Lower leg skin (tissue), 4 donors: ENCODE measurements around the gene TM2D3. TPM values are rescaled to one million over a fixed set of nuclear protein-coding genes. Genes with fewer than 3 reads are reported as not detected.
A peak's percentile ranks its signal among the peaks of the same experiment; 100 is the strongest.

ENCODE experiments used
- DNase-seq, 2 donors: peaks; one replicate each; pipeline ENCODE4 v3.0.0-alpha.2; 2019; ENCODE audit warnings: low spot score in 2 of 2
- H3K4me3 ChIP-seq: fragments of 200-600 bp; sonication (generic); 2 replicates; pipeline ENCODE4 v1.5.1; 2017; ENCODE audit warnings: mild to moderate bottlenecking, low read depth; ENCODE audit not compliant: poor library complexity, severe bottlenecking
- CTCF ChIP-seq, 3 donors: fragments of 450-650 bp; IDR thresholded peaks; one replicate each; pipeline ENCODE4 v1.5.1; 2016; ENCODE audit warnings: antibody characterized with exemption in 3 of 3, mild to moderate bottlenecking in 3 of 3, moderate library complexity in 2 of 3
- POLR2A ChIP-seq, 2 donors: fragments of 450-650 bp; IDR thresholded peaks; one replicate each; pipeline ENCODE4 v1.6.1; 2016 to 2017; ENCODE audit warnings: antibody characterized with exemption in 2 of 2, mild to moderate bottlenecking in 1 of 2, moderate library complexity in 1 of 2
- WGBS, 2 donors: methylation state at CpG; one replicate each; pipeline ENCODE4 v1.1.5; 2018; 5-methylcytosine and 5-hydroxymethylcytosine counted together
- intact Hi-C: fragments of 100-400 bp; cut with DNase I; formaldehyde crosslinking; loops from one replicate; pipeline ENCODE4 v1.15.0; 2023; ENCODE audit warnings: low total_unique reads
- total RNA-seq, 4 donors: library from RNA; depleted of rRNA; stranded (reverse); fragments of >200 nt; gene quantifications; one replicate each; pipeline ENCODE4 v1.1.0, GENCODE V29; 2016

The TM2D3 gene
- total RNA-seq, 4 donors from 2014 or later = 33.8 to 59.4 (median 39.7) TPM

- 75 to 80% methylated on average over 3 of the region's 3 CpGs for WGBS, 2 donors
- no peak for DNase-seq
- TF ChIP-seq POLR2A (IDR thresholded peaks at IDR 0.05) (no peak), CTCF (IDR thresholded peaks at IDR 0.05) (no peak)
- no peak overlapping the region for H3K4me3 ChIP-seq
- intact Hi-C loops = no loop called here
Measured at GRCh38 chr15:101647251-101647650, 4.9 kb downstream of the TM2D3 start.

GRCh38 chr15:101646672-101647071 is 5.5 kb downstream of the TM2D3 start:
- H3K4me3 ChIP-seq = no peak overlapping the region
- intact Hi-C loops = no loop called here
- no peak for DNase-seq
- TF ChIP-seq POLR2A (IDR thresholded peaks at IDR 0.05) = no peak
- no peak for TF ChIP-seq CTCF (IDR thresholded peaks at IDR 0.05)
- WGBS, 2 donors = 72 to 84% methylated on average over 8 of the region's 8 CpGs

DNA sequence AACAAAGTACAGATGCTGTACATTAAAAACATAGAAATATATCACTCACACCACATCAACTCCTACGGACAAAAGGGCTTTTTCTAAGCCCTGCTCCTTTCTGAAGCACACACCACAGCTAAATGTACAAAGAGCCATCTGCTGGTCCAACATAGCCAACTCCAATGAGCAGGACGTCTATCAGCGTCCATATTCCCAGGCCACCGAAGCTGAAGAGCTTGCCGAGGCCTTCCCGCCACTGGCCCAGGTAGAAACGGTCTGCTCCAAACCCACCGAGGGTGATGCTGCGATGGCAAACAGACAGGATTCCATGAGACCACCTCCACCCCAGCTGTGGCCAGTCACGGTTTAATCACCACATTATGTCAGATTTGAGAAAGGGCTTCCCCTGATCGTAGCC is 9.8 kb downstream of the TM2D3 start:
- intact Hi-C loops = no loop called here
- WGBS, 2 donors = 76 to 77% methylated on average over 11 of the region's 11 CpGs
- H3K4me3 ChIP-seq = no peak overlapping the region
- no peak for DNase-seq
- no peak for TF ChIP-seq CTCF (IDR thresholded peaks at IDR 0.05)
- TF ChIP-seq POLR2A (IDR thresholded peaks at IDR 0.05) = no peak

DNA sequence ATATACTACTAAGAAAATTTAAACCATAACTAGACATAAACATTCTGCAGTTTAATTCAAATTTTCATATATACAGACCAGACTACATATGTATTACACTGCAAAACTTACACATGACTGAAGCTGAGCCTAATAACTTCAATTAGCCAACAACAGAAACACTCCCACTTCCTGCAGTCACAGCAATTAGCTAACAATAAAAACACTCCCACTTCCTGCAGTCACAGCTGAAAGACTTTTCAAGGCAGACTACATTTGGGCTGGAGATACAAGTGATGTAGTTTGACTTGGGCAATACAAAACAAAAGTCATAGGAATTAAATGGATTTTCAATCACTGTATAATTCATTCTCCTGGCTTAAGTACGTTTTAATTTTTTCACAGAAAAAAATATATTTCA is 10.3 kb downstream of the TM2D3 start:
- no peak overlapping the region for H3K4me3 ChIP-seq
- TF ChIP-seq CTCF (IDR thresholded peaks at IDR 0.05) (no peak), POLR2A (IDR thresholded peaks at IDR 0.05) (no peak)
- 67 to 68% methylated on average over 1 of the region's 1 CpG for WGBS, 2 donors
- intact Hi-C loops = no loop called here
- DNase-seq = no peak

DNA sequence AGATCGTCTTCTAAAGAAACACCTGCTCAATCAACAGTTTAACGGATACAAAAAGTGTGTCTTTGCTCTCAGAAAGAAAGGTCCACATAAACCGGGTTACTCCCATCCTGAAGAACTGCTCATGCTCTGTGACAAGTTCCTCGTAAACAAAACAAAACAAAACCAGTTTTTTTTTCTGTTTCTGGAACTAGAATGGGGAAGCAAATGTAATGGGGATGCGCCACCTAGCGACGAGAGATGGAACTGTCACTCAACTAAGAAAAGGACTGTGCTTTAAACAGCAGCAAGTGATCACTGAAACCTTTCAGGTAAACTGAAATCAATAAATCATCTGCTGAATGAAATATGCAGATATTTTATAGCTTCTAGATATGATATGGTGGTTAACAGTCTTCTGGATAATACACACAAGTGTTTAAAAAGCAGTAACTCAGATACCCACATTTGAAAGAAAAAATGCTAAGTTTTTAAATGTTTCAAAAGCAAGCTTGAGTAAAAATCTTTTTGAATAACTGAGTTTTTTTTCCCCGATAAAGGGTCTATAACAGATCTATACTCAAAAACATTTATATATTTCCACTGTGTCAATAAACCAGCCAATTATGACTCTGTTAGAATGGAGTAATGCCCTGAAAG is 10.9 kb downstream of the TM2D3 start:
- no peak overlapping the region for H3K4me3 ChIP-seq
- intact Hi-C loops = no loop called here
- WGBS, 2 donors = 22 to 26% methylated on average over 8 of the region's 8 CpGs
- DNase-seq = peak; percentile 82 to 94
- TF ChIP-seq CTCF (IDR thresholded peaks at IDR 0.05) = peak in 1 of 3 donors; percentile 81
- TF ChIP-seq POLR2A (IDR thresholded peaks at IDR 0.05) = no peak

GRCh38 chr15:101639667-101640066 is 12.5 kb downstream of the TM2D3 start:
- intact Hi-C loops = loop anchor here (5.0 kb wide), 1 partner anchor 337 kb away; no protein-coding TSS in a partner anchor
- 84 to 91% methylated on average over 4 of the region's 4 CpGs for WGBS, 2 donors
- no peak overlapping the region for H3K4me3 ChIP-seq
- TF ChIP-seq POLR2A (IDR thresholded peaks at IDR 0.05) (no peak), CTCF (IDR thresholded peaks at IDR 0.05) (no peak)
- DNase-seq = no peak
